Stimulated activated CD8-positive, alpha-beta memory T cell treated with anti-CD3 and anti-CD28 coated beads, Interleukin-15, amount 100 ng/mL, for 48 hours (primary cell): Measurements from ENCODE around the gene PRKN.

Experiments used
- DNase-seq, 2 donors: peaks; one replicate each; pipeline ENCODE4 v3.0.0-alpha.2; 2020; ENCODE audit warnings: low read depth in 2 of 2

Gene PRKN

GRCh38 chr6:161798844-161799394 lies 928.6 kb downstream of the PRKN start:
- DNase-seq, result no peak

GRCh38 chr6:161796681-161797080 lies 930.9 kb downstream of the PRKN start:
- DNase-seq, result no peak

GRCh38 chr6:161792851-161793493 lies 934.6 kb downstream of the PRKN start:
- DNase-seq, result no peak

GRCh38 chr6:161788531-161788930 lies 939.0 kb downstream of the PRKN start:
- DNase-seq, result no peak

GRCh38 chr6:161772176-161772575 lies 955.4 kb downstream of the PRKN start:
- no peak for DNase-seq

GRCh38 chr6:161761966-161762365 lies 965.6 kb downstream of the PRKN start:
- no peak for DNase-seq

GRCh38 chr6:161755080-161755479 lies 972.5 kb downstream of the PRKN start:
- DNase-seq, result no peak

- no peak for DNase-seq
Observed at GRCh38 chr6:161750686-161751085, 976.9 kb downstream of the PRKN start.

GRCh38 chr6:161749576-161749975 lies 978.0 kb downstream of the PRKN start:
- DNase-seq, result no peak

- no peak for DNase-seq
Observed at GRCh38 chr6:161748535-161749416, 978.8 kb downstream of the PRKN start.

GRCh38 chr6:161747506-161747905 lies 980.1 kb downstream of the PRKN start:
- DNase-seq, result no peak

GRCh38 chr6:161745594-161746141 lies 981.9 kb downstream of the PRKN start:
- DNase-seq, result no peak

GRCh38 chr6:161745128-161745527 lies 982.4 kb downstream of the PRKN start:
- DNase-seq, result no peak

GRCh38 chr6:161744211-161745067 lies 983.1 kb downstream of the PRKN start:
- no peak for DNase-seq

- DNase-seq, result no peak
Observed at GRCh38 chr6:161743509-161744178, 983.9 kb downstream of the PRKN start.

- no peak for DNase-seq
Observed at GRCh38 chr6:161740486-161740885, 987.1 kb downstream of the PRKN start.

- DNase-seq, result no peak
Observed at GRCh38 chr6:161736781-161737292, 990.7 kb downstream of the PRKN start.

- no peak for DNase-seq
Observed at GRCh38 chr6:161736326-161736725, 991.2 kb downstream of the PRKN start.

- no peak for DNase-seq
Observed at GRCh38 chr6:161732594-161732993, 995.0 kb downstream of the PRKN start.

GRCh38 chr6:161727083-161727833 lies 1000.3 kb downstream of the PRKN start:
- no peak for DNase-seq
